Epithelial cell of proximal tubule (primary cell): Measurements from ENCODE around the gene CACNA1H. TPM values are rescaled to one million over a fixed set of nuclear protein-coding genes. Genes with fewer than 3 reads are reported as not detected.

ENCODE experiments used
- DNase-seq: peaks from one replicate; pipeline ENCODE4 v3.0.0-alpha.2; 2011; ENCODE audit warnings: low read depth
- H3K4me3 ChIP-seq: 2 replicates; pipeline ENCODE4 v1.5.1; 2011; ENCODE audit warnings: low read depth, mild to moderate bottlenecking, low read length
- total RNA-seq: library from RNA; depleted of rRNA; stranded (reverse); fragments of >200 nt; gene quantifications from 2 replicates; pipeline ENCODE4 v1.2.3, GENCODE V29; 2015
- TF ChIP-seq, protein P1 (sequence below): conservative IDR thresholded peaks from 2 replicates; pipeline ENCODE4 v1.5.1; 2012; ENCODE audit warnings: low read depth, mild to moderate bottlenecking, low read length

The CACNA1H gene
- total RNA-seq, 1 donor from 2014 or later, result 0.29 TPM

DNA sequence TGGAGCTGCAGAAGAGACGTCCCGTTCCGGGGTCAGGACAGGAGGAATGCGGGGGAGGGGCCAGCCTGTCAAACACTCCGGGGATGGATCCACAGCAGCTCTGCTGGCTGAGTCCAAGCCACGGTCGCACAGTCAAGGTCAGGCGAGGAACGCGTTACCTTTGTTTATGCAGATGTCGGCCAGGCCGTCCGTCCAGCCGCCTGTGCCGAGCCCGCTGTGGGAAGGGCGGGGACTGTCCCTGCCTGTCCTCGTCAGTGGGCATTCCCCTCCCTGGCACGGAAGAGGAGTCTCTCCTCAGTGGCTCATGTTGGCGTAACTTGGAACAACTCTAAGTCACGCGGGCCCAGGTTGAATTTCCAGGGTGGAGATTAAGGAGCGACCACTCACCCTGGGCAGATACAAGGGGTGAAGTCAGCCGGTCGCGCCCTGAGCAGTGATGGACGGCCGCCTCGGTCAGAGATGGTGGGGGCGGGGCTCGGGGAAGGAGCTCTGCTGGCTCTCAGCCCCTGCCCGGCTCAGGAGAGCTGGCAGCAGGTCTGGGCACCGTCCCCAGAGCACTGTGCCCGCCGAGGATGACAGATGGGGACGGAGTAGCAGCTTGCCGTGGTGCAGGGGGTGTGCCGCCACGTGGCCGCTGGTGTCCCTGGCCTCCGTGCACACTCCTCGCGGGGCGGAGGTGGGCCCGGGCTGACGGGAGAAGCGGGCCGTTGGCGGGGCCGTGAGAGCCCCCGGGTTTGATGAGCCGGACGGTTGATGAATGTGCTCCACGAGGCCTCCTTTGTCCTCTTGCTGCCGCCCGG lies 7.3 kb downstream of the CACNA1H start:
- H3K4me3 ChIP-seq, result peak overlapping the region; percentile 19
- TF ChIP-seq, protein P1, sequence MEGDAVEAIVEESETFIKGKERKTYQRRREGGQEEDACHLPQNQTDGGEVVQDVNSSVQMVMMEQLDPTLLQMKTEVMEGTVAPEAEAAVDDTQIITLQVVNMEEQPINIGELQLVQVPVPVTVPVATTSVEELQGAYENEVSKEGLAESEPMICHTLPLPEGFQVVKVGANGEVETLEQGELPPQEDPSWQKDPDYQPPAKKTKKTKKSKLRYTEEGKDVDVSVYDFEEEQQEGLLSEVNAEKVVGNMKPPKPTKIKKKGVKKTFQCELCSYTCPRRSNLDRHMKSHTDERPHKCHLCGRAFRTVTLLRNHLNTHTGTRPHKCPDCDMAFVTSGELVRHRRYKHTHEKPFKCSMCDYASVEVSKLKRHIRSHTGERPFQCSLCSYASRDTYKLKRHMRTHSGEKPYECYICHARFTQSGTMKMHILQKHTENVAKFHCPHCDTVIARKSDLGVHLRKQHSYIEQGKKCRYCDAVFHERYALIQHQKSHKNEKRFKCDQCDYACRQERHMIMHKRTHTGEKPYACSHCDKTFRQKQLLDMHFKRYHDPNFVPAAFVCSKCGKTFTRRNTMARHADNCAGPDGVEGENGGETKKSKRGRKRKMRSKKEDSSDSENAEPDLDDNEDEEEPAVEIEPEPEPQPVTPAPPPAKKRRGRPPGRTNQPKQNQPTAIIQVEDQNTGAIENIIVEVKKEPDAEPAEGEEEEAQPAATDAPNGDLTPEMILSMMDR, result no peak
- DNase-seq, result no peak

DNA sequence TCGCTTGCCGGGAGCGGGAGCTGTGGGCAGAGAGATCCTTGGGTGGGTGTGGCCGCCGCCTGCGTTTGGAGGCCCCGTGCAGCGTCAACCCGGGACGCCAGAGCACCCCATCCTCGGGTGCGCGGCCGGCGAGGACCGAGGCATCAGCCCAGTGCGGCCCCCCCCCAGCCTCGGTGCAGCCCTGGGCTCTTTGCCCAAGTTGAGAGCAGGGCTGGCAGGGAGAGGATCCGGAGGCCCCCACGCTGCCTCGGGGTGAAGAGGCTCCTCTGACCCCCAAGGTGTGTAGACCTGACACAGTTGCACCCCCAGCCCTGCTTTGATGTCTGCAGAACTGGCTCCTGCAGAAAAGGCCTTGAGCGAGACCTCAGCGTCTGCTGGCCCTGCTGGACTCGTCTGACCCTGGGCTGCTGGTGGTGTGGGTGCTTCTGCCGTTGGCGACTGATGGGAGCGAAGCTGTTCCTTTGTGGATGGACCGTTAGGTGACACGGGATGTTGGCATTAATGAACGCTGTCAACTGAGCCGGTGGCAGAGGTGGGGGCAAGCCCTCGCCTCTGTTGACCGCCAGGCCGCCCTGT lies 8.0 kb downstream of the CACNA1H start:
- H3K4me3 ChIP-seq, result no peak overlapping the region
- TF ChIP-seq, protein P1, result no peak
- DNase-seq, result no peak

DNA sequence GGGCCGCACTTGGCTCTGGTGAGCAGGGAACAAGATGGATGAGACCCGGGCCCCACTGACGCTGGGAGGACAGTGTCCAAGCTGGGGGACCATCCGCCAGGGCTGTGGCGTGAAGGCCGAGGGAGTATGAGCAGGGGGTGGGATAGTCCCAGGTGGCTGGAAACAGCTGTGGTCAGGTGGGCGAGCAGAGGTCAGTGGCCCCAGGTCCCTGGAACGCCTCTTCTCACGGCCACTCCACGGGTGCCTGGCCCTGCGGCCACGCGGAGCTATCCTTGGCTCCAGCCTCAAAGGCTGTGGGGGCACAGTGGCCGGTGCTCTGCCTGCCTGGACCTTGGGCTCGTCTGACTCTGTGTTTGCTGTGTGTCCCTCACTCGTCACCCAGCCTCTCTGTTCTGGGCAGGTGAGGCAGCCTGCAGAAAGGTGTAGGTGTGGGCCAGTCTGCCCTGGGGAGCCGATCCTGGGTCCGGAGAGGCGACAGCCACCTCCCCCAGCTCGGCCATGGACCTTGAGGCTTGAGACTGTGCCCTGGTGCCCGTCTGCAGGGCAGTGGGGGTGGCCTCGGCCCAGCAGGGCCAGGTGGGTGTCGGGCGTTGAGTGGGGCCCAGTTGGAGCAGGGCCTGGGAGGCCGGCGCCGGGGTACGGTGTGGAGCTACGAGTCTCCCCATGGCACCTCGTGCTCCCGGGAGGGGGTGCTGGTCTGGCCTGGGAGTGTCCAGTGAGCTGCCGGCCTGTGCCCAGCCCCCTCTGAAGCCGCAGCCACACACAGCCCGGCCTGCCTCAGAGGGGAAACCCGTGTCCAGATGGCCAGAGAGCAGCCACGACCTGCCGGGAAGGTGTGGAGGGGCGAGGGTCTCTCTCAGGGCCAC lies 10.0 kb downstream of the CACNA1H start:
- H3K4me3 ChIP-seq, result no peak overlapping the region
- TF ChIP-seq, protein P1, result no peak
- DNase-seq, result no peak

DNA sequence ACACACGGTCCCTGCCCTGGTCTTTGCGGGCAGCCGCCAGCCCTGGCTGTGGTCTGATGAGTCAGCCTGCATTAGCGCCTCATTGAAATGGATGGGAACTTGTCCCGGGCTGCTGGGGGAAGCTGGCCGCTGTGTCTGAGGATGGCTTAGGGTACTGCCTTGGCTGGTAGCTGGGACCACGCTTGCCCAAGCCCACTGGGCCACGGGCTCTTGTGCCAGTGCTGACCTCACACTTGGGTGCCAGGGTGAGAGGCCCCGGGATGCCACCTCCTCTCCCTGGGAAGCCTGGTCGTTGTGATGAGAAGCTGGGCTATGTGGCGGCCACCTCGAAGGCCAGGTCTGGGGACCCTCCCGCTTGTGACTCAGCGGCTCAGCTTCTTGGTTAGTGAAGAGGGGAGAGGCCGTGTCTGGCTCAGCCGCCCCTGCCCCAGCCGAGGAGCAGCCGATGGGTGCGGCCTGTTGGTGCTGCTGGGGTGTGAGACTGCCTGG lies 10.7 kb downstream of the CACNA1H start:
- no peak for DNase-seq
- TF ChIP-seq, protein P1, result no peak
- H3K4me3 ChIP-seq, result no peak overlapping the region

DNA sequence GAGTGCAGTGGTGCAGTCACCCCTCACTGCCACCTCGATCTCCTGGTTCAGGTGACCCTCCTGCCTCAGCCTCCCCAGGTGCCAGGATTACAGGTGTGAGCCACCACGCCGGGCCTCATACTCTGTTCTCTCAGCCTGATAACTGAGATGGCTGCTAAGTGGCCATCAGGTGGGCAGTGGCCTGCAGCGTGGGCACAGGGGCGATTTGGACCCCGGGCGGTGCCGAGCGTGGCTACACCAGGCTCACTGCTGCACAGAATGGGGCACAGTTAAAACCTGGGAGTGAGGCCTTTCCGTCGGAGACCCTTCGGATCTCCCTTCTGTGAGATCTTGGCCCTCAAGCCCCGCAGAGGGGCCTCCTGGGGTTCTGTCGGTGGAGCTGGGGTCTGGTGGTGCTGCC lies 11.5 kb downstream of the CACNA1H start:
- TF ChIP-seq, protein P1, result no peak
- DNase-seq, result no peak

DNA sequence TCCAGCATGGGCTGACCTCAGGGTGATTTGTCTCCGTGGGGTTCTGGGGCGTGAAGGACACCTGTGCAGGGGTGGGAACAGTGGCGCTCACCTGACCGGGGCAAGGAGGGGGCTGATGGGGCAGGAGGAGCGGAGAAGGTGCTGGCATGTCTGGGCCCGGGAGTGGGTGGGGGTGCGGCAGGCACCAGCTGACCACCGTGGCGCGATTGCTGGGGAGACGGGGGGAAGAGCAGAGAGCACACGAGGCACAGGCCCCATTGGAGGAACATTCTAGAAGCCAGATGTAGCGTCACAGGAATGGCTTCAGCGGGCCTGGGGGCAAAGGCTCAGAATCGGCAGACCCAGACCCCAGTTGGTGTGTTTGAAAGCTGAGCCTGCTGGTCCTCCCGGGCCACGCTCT lies 12.1 kb downstream of the CACNA1H start:
- DNase-seq, result no peak
- TF ChIP-seq, protein P1, result no peak
- no peak overlapping the region for H3K4me3 ChIP-seq

More for the DNA sequence above, 11.5 kb downstream of the CACNA1H start:
- no peak overlapping the region for H3K4me3 ChIP-seq
